Mesodermal cell (in vitro differentiated cells): Measurements from ENCODE around the gene FBXW8.

Experiments used
- H3K27ac ChIP-seq: 2 replicates; pipeline ENCODE4 v1.7.0; 2013; ENCODE audit warnings: mild to moderate bottlenecking, low read depth, low read length, moderate library complexity; ENCODE audit not compliant: severe bottlenecking
- H3K36me3 ChIP-seq: 2 replicates; pipeline ENCODE4 v1.7.1; 2013; ENCODE audit warnings: mild to moderate bottlenecking, low read length, moderate library complexity; ENCODE audit not compliant: control insufficient read depth, insufficient read depth
- H3K4me1 ChIP-seq: one replicate; pipeline ENCODE4 v1.7.1; 2013; ENCODE audit warnings: mild to moderate bottlenecking, low read length; ENCODE audit not compliant: insufficient read depth, control insufficient read depth, poor library complexity, severe bottlenecking
- H3K4me3 ChIP-seq: 2 replicates; pipeline ENCODE4 v1.7.0; 2013; ENCODE audit warnings: low read length, control low read depth, mild to moderate bottlenecking; ENCODE audit not compliant: insufficient read depth, poor library complexity, severe bottlenecking; ENCODE audit errors: extremely low read depth
- H3K9me3 ChIP-seq: 2 replicates; pipeline ENCODE4 v1.7.1; 2013; ENCODE audit warnings: mild to moderate bottlenecking, low read length, moderate library complexity; ENCODE audit not compliant: control insufficient read depth
- WGBS, 2 experiments: methylation state at CpG; one replicate each; pipeline ENCODE4 v1.1.5; 2013; ENCODE audit warnings: missing lambda C conversion rate in 2 of 2; ENCODE audit not compliant: insufficient coverage in 2 of 2; 5-methylcytosine and 5-hydroxymethylcytosine counted together

FBXW8 gene

GRCh38 chr12:117042171-117042842 lies 131.6 kb downstream of the FBXW8 start:
- no peaks in the 10 kb centered on the region for H3K9me3 ChIP-seq
- 79 to 88% methylated on average over 17 to 19 of the region's 23 CpGs for WGBS, 2 experiments
- no peak overlapping the region for H3K27ac ChIP-seq

DNA sequence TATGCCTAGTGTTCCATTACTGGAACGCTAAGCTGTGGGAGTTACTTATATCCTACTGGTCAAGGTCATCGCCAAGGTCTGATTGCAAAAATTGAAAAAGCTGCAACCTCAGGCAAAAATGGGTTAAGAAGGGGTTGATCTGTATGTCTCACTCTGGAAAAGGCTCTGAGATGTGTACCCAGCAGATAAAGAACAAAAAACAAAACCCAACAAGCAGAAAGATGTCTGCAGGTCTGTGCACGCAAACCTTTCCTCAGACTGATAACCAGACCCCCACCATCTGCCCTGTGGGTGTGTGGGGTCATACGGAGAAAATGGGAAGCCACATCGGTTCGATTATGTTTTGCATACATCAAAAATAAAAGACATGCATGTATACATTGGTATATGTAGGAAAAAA lies 132.1 kb downstream of the FBXW8 start:
- H3K36me3 ChIP-seq, result no peaks in the 10 kb centered on the region
- WGBS, 2 experiments, result 83 to 100% methylated on average over 1 of the region's 6 CpGs
- no peaks in the 10 kb centered on the region for H3K9me3 ChIP-seq
- H3K27ac ChIP-seq, result no peak overlapping the region
- H3K4me1 ChIP-seq, result peaks cover 35% of the 10 kb centered on the region
- no peak overlapping the region for H3K4me3 ChIP-seq

More at GRCh38 chr12:117042171-117042842, 131.6 kb downstream of the FBXW8 start:
- Histone ChIP-seq H3K4me1 (peaks cover 37% of the 10 kb centered on the region), H3K36me3 (no peaks in the 10 kb centered on the region), H3K4me3 (no peak overlapping the region)

GRCh38 chr12:117044311-117044710 lies 133.6 kb downstream of the FBXW8 start:
- no peak overlapping the region for H3K27ac ChIP-seq
- peaks cover 48% of the 10 kb centered on the region for H3K4me1 ChIP-seq
- no peaks in the 10 kb centered on the region for H3K36me3 ChIP-seq
- H3K9me3 ChIP-seq, result no peaks in the 10 kb centered on the region
- 93 to 96% methylated on average over 7 to 10 of the region's 11 CpGs for WGBS, 2 experiments
- no peak overlapping the region for H3K4me3 ChIP-seq

- H3K27ac ChIP-seq, result no peak overlapping the region
- no peaks in the 10 kb centered on the region for H3K36me3 ChIP-seq
- 86 to 89% methylated on average over 11 to 12 of the region's 13 CpGs for WGBS, 2 experiments
- no peak overlapping the region for H3K4me3 ChIP-seq
- peaks cover 48% of the 10 kb centered on the region for H3K4me1 ChIP-seq
- H3K9me3 ChIP-seq, result no peaks in the 10 kb centered on the region
Observed at GRCh38 chr12:117044790-117045159, 134.0 kb downstream of the FBXW8 start.

DNA sequence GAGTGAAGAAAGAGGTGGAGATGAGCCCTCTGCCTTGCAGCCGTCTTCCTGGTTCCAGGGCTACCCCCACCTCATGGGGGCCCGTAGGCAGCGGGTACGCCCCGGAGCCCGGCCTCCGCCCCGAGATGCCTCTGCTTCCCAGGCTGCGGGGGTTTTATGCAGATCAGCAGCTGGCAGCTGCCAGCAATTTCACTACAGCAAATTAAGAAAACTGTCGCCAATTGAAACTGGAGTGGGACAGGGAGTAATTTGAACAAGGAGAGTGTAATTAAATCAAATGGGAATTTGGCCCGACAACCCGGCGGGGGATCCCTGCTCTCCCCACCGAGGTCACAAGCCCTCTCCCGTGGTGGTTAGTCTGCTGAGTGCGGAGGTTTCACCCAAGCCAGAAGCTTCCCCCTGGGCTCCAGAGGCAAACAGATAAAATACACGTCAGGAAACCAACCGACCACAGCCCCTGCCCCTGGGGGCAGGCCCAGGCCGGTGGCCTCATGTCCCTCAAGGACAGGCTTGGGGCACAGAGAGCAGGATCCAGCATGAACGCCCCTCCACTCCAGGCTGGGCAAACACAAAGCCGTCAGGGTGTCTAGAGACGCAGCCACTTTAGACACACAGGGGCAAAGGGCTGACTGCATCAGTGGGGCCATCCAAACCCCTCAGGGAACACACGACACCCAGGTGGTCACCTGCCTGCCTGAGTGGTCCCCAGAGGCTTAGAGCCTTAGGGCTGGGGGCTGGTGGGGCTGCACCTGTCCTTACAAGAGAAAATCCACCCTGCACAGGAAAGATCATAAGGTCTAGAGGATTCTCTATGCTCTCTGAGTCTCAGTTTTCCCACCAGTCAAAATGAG lies 134.6 kb downstream of the FBXW8 start:
- Histone ChIP-seq H3K4me1 (peaks cover 48% of the 10 kb centered on the region), H3K9me3 (no peaks in the 10 kb centered on the region), H3K36me3 (no peaks in the 10 kb centered on the region), H3K4me3 (no peak overlapping the region), H3K27ac (peak overlapping the region; percentile 8)
- 60 to 65% methylated on average over 11 to 16 of the region's 23 CpGs for WGBS, 2 experiments

- no peak overlapping the region for H3K27ac ChIP-seq
- no peaks in the 10 kb centered on the region for H3K36me3 ChIP-seq
- WGBS, 2 experiments, result 36 to 56% methylated on average over 5 to 6 of the region's 6 CpGs
Observed at GRCh38 chr12:117046011-117046369, 135.2 kb downstream of the FBXW8 start.

DNA sequence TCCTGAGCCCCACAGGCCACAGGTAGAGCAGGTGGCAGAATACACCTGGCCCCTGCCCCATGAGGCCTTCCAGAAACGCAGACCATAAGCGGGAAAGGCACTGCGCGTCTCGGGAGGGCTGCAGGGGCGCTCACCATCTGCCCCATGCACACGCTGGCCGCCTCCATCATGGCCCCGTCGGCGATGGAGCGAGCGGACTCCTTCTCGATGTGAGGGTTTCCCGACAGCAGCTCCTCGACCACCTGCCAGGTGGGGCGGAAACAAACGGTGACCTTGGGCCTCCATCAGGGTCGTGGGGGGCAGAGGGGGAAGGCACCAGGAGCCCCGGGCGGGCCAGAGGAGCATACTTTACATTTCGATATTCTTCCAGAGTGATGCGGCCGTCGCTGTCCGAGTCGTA lies 135.7 kb downstream of the FBXW8 start:
- Histone ChIP-seq H3K36me3 (no peaks in the 10 kb centered on the region), H3K9me3 (no peaks in the 10 kb centered on the region), H3K4me1 (peaks cover 48% of the 10 kb centered on the region), H3K27ac (no peak overlapping the region), H3K4me3 (no peak overlapping the region)
- 91 to 92% methylated on average over 20 to 22 of the region's 27 CpGs for WGBS, 2 experiments

More at GRCh38 chr12:117046011-117046369, 135.2 kb downstream of the FBXW8 start:
- Histone ChIP-seq H3K4me1 (peaks cover 48% of the 10 kb centered on the region), H3K9me3 (no peaks in the 10 kb centered on the region), H3K4me3 (no peak overlapping the region)

- no peak overlapping the region for H3K4me3 ChIP-seq
- H3K4me1 ChIP-seq, result peaks cover 43% of the 10 kb centered on the region
- no peak overlapping the region for H3K27ac ChIP-seq
- H3K36me3 ChIP-seq, result no peaks in the 10 kb centered on the region
- 94 to 95% methylated on average over 15 of the region's 20 CpGs for WGBS, 2 experiments
- H3K9me3 ChIP-seq, result no peaks in the 10 kb centered on the region
Observed at GRCh38 chr12:117046861-117047530, 136.2 kb downstream of the FBXW8 start.

DNA sequence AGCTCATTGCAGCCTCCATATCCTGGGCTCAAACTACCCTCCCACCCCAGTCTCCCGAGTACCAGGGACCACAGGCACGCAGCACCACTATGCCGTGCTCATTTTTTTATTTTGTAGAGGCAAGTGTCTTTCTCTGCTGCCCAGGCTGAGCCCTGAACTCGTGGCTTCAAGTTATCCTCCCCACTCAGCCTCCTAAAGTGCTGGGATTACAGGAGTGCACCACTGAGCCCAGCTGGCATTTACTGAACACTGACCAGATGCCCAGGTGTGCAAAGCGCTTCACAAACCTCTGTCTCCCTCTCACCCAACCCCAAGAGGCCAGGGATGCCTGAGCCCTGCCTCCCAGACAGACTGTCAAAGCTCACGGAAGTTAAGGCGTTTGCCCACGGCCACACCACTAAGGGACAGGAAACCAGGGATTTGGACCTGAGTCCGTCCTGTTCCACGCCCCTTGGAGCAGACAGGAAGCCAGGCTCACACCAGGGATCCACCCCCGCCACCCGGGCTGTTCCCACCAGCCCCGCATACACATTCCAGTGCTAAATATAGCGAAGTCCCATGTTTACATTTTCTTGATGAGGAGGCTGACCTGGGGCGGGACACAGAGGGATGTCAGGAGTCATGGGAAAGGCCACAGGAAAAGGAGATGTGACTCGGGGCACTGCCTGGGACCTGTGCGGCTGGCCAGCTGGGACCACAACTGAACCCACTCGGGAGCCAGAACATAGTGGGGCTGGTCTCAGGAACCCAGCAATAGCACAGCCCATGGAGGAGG lies 137.2 kb downstream of the FBXW8 start:
- Histone ChIP-seq H3K9me3 (no peaks in the 10 kb centered on the region), H3K4me3 (no peak overlapping the region), H3K27ac (peak overlapping the region; percentile 71), H3K4me1 (peaks cover 37% of the 10 kb centered on the region), H3K36me3 (no peaks in the 10 kb centered on the region)
- WGBS, 2 experiments, result 73 to 76% methylated on average over 8 to 13 of the region's 18 CpGs

DNA sequence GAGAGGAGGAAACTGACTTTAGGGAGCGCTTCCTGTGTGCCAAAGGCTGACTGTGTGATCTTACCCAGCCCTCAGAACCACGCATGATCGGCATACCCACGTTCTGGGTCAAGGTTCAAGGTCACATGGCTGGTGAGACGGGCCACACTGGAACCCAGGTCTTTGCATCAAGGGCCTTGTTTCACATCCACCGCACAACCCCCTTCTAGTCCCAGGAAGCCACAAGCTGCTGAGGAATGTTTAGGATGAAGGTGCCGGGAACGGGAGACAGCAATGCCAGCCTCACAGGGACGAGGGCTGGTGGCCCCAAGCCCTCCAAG lies 137.8 kb downstream of the FBXW8 start:
- WGBS, 2 experiments, result 88 to 95% methylated on average over 8 to 9 of the region's 9 CpGs
- no peaks in the 10 kb centered on the region for H3K9me3 ChIP-seq
- H3K36me3 ChIP-seq, result no peaks in the 10 kb centered on the region
- H3K27ac ChIP-seq, result peak overlapping the region; percentile 71
- H3K4me1 ChIP-seq, result peaks cover 33% of the 10 kb centered on the region
- H3K4me3 ChIP-seq, result no peak overlapping the region
